ENCODE data around the gene JAKMIP1.

DNA sequence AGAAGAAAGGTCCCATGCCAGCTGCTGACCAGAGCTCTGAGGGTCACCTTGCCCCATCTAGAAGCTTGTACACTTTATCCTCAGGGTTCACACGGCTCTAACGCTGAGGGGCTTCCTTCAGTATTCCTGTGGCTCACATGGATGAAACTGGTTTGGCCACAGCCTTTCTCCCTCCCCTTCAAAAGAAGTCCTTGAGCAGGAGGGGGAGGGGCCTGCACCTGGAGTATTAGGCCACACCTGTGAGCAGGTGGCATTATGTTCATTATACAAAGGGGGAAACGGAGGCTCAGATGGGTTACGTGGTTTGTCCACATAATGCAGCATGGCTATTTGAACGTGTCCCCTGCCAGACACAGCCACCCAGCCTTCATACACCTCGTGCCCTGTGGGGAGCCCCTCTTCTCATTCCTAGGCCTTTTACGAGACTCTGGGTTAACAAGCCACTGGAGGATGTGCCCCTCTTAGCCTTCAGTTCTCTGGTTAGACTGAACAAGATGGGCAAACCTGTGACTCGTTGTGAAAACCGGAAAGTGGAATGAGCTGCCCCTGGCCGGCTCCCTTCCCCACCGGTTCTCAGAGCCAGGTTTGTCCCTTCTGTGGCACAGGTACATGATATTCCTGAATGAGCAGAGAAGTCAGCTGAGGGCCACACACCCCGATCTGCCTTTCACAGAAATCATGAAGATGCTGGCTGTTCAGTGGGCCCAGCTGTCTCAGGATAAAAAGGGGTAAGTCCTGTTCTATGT is 27.2 kb upstream of the JAKMIP1 start:
- TF ChIP-seq, protein P1, sequence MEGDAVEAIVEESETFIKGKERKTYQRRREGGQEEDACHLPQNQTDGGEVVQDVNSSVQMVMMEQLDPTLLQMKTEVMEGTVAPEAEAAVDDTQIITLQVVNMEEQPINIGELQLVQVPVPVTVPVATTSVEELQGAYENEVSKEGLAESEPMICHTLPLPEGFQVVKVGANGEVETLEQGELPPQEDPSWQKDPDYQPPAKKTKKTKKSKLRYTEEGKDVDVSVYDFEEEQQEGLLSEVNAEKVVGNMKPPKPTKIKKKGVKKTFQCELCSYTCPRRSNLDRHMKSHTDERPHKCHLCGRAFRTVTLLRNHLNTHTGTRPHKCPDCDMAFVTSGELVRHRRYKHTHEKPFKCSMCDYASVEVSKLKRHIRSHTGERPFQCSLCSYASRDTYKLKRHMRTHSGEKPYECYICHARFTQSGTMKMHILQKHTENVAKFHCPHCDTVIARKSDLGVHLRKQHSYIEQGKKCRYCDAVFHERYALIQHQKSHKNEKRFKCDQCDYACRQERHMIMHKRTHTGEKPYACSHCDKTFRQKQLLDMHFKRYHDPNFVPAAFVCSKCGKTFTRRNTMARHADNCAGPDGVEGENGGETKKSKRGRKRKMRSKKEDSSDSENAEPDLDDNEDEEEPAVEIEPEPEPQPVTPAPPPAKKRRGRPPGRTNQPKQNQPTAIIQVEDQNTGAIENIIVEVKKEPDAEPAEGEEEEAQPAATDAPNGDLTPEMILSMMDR (IDR thresholded peaks at IDR 0.05) = no peak
- no peak for TF ChIP-seq POLR2A (IDR thresholded peaks at IDR 0.05)
